HG03575 (cell line): ENCODE data around the gene KCNJ14.

Experiments used
- ATAC-seq: cut with Tn5 transposase; IDR thresholded peaks from one replicate; pipeline ENCODE4 v1.9.1; 2021; ENCODE audit not compliant: unreplicated experiment, insufficient number of reproducible peaks, low FRiP score; ENCODE audit errors: extremely low read depth

KCNJ14 gene

GRCh38 chr19:48498595-48499311, 43.4 kb downstream of the KCNJ14 start:
- ATAC-seq = no peak

DNA sequence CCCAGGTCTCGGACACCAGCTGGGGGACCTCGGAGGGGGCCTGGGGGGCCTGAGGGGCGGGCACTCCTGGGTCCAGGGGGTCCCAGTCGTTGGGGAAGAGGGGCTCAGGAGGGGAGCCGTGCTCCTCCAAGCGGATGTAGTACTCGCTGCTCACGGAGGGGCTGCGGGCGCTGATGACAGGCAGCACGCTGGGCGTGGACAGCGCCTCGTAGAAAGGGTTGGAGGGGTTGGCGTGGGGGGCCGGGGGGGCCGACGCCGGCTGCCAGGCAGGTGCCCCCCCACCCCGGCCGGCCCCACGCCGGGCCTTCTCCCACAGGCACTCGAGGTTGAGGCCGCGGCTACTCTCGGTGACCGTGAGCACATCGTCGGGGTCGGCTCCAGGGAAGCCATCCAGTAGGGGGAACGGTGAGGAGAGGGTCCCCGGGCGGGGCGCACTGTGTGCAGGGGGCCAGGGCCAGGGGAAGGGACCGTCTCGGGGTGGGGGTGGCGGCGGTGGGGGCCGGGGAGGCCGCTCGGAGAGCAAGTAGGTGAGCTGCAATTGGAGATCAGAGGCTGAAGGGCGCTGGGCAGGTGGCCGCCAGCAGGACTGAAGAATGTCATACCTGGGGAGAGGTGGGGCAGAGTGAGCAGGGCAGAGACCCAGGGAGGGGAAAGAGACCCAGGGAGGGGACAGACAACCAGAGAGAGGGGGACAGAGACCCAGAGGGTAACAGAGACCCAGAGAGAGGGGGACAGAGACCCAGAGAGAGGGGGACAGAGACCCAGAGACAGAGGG, 44.1 kb downstream of the KCNJ14 start:
- no peak for ATAC-seq

GRCh38 chr19:48500830-48501493, 45.6 kb downstream of the KCNJ14 start:
- no peak for ATAC-seq

DNA sequence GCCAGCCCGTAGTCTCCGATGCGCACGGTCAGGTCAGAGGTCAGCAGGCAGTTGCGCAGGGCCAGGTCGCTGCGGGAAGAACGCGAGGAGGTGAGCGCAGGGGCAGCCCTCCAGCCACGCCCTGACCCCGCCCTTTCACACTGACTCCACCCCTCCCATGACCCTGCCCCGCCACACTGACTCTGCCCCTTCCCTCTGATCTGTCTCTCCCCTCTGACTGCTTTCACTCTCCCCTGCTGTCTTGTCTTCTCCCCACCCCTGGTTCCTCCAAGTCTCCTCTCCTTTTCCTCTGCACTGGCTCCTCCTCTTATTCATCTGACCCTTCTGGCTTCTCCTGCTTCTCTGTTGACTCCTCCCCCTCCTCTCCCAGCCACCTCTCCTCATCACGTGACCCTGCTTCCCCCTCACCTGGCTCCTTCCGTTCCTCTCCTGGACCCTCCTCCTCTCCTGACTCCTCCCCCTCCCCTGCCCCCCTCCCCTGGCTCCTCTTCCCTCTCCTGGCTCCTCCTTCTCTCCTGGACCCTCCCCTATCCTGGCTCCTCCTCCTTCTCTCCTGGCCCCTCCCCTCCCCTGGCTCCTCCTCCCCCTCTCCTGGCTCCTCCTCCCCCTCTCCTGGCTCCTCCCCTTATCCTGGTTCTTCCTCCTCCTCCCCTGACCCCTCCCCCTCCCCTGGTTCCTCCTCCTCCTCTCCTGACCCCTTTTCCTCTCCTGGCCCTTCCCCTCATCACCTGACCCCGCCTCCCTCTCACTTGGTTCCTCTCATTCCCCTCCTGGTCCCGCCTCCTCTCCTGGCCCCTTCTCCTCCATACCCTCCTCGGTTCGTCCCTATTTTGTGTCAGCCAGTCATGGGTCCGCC, 46.3 kb downstream of the KCNJ14 start:
- ATAC-seq = no peak

GRCh38 chr19:48502350-48503018, 47.1 kb downstream of the KCNJ14 start:
- no peak for ATAC-seq

GRCh38 chr19:48506138-48506733, 50.9 kb downstream of the KCNJ14 start:
- no peak for ATAC-seq

- no peak for ATAC-seq
These were observed 52.6 kb downstream of the KCNJ14 start for GRCh38 chr19:48507911-48508439.

- ATAC-seq = no peak
These were observed 53.5 kb downstream of the KCNJ14 start for GRCh38 chr19:48508729-48509411.

DNA sequence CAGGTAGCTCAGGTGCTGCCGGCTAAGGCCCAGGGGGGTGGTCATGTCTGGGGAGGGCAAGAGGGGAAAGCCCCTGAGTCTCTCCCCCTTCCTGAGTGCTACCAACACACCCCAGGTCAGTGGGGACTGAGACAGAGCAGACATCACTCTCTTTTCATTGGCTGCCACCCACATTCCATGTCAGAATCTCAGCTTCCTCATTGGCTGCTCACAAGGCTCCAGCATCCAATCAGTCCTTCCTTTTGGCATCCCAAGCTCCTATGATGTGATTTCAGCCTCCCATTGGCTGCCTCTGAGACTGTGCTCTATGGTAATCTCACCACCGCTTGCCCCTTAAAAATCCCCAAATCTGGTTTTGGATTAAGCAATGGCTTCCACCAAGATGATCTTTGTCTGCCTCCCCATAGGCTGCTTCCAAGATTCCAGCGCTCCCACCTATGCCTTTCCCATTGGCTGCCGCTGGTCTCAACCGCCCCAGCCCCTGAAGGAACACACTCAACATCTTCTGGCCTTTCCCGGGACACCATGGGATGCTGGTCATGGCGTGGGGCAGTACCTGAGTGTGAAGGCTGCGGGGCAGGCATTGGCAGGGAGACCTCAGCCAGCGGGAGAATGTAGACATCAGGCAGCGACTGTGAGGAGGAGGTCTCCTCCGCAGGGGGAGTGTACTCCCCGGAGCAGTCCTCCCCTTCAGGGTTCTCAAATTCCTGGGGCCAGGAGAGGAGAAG, 54.3 kb downstream of the KCNJ14 start:
- ATAC-seq = no peak

DNA sequence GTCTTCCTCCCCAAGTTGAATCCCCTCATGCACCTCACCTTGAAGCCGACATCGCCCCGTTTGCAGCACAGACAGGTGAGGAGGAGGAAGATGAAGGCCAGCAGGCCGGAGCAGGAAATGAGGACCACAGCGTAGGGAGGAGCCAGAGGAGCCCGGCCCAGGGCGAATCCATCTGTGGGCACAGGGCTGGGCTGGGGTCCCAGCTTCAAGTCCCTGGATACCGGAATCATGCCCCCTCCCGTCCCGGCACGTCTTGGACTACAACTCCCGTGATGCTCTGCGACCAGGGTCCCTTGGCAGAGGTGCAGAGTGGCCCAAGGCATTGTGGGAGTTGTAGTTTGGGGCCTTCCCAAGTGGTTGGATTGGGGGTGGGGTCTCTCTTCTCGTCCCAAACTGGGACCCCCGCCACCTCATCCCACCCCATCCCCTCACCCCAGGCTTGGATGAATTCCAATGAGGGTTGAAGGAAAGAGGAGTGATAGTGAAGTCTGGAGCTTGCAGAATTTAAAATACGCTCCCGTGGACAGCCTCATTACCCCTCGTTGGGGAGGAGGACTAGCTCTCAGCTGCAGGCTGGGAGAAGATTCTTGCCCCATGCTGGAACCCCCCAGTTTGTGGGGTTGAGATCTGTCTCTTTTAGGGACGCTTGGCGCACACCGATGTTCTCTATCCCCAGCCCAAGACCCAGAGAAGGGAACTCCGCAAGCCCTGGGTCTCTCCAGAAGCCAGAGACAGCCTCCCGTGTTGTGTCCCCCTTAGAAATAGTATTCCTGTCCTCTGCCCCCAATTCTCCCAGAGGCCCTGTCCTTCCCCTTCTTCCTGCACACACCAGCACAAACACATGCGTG, 55.3 kb downstream of the KCNJ14 start:
- ATAC-seq = no peak

DNA sequence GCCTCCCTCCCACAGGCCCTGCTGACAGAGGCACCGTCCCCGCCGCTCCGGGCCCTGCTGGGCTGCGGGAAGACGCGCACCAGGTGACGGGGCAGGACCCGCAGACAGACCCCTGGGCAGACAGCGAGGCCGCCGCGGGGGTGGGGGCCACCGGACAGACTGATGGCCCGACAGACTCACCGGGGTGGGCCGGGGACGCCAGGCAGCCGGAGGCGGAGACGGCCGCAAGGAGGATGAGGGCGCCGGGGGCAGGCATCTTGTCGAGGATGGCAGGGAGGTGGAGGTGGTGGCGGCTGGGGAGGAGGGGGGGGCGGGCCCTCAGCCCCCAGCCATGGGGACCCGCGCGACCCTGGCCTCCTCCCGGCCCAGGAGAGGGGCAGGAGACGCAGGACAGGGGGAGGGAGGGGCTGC, 56.0 kb downstream of the KCNJ14 start:
- ATAC-seq = no peak

DNA sequence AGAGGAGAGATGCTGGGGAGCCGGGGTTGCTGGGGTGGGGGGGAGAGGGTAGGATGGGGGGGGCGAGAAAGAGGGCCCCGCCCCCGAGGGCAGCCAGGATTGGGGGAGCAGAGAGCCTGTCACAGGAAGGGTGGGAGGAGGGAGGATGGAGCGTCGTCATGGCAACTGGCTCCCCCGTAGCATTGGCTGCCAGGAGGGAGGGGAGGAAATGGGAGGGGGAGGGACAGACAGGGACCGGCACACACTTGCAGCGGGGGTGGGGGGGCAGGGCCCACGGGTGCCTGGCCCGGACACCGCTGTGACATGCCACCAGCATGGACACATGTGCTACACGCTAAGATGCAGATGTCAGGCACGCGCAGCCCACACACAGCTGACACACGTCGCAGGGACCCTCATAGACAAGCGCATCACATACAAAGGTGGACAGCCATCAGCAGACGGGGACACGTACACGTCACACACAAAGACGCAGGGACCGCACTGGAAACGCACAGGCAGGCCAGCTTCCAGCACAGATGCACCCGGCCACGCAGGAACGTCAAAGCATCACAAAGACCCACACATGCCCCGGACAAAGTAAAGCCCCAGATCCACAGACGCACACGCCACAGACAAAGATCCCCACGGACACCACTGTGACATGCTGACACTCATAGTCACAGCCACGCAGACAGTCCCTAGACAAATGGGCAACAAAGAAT, 56.6 kb downstream of the KCNJ14 start, which contains the start of gene LMTK3:
Gene LMTK3, minus strand, starts transcription at position 36 of the 704 bp plus-strand sequence. CDS start 259 bp downstream, outside the sequence.
- ATAC-seq = no peak

DNA sequence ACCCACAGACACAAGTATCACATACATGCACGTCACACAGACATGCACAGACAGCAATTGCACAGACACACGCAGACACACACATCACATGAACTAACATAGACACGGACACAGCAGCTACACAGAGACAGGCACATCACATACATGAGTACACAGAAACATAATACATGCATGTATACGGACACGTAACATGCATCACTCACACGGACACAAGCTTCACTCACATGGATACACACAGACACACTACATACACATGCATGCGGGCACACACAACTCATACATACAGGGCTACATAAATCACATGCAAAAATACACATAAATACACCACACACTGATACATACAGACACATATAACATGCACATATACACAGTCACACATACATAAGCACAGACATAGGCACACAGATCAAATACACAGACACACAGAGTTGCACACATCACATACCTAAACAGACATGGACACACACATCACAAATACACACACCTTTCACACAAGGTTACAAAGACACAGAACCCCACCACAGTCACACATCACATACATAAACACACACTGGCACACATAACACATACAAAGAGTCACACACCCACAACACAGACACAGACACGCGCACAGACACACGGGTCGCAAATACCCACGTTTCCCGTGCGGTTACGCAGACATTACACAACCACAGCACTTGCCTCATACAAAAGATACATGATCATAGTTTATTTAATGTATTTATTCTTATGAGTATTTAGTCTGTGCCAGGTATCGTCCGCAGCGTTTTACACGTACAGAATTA, 57.3 kb downstream of the KCNJ14 start:
- no peak for ATAC-seq

- ATAC-seq = no peak
These were observed 58.1 kb downstream of the KCNJ14 start for GRCh38 chr19:48513289-48514122.
